HEK293 (cell line): ENCODE data around the gene FXYD1.

ENCODE experiments used
- CTCF ChIA-PET: fragments of 350-600 bp; formaldehyde crosslinking; extraction: SDS; loops from one replicate; lab custom pipeline; 2021; ENCODE audit warnings: antibody characterized with exemption; lab: Yijun Ruan, JAX
- POLR2A ChIA-PET: fragments of 300-600 bp; formaldehyde crosslinking; extraction: SDS; loops from one replicate; lab custom pipeline; 2020; ENCODE audit warnings: antibody characterized with exemption, inconsistent platforms; lab: Yijun Ruan, JAX
- H3K27ac ChIP-seq: fragments of 200-500 bp; sonication (Bioruptor generic); 2 replicates; pipeline ENCODE4 v1.5.1; 2014; ENCODE audit warnings: low read depth, low read length, control low read depth, inconsistent platforms; ENCODE audit errors: extremely low read depth
- H3K36me3 ChIP-seq, 2 experiments: fragments of 200-500 bp in 1 of 2; sonication (Bioruptor generic) in 1 of 2; 1 replicate in 1 of 2; 2 replicates in 1 of 2; pipeline ENCODE4 v1.5.1; 2014 to 2017; ENCODE audit warnings: inconsistent platforms in 2 of 2, low read length in 2 of 2; ENCODE audit not compliant: control insufficient read depth in 2 of 2, insufficient read depth in 1 of 2
- H3K4me1 ChIP-seq: fragments of 200-500 bp; sonication (Bioruptor generic); 2 replicates; pipeline ENCODE4 v1.5.1; 2014; ENCODE audit warnings: mild to moderate bottlenecking, low read length, inconsistent platforms; ENCODE audit not compliant: control insufficient read depth, insufficient read depth
- H3K4me3 ChIP-seq: 2 replicates; pipeline ENCODE4 v1.5.1; 2011; ENCODE audit warnings: low read depth, mild to moderate bottlenecking, control low read depth, low read length, moderate library complexity
- H3K9me3 ChIP-seq: fragments of 200-500 bp; sonication (Bioruptor generic); 2 replicates; pipeline ENCODE4 v1.5.1; 2014; ENCODE audit warnings: low read depth, low read length, inconsistent platforms; ENCODE audit not compliant: control insufficient read depth, insufficient read depth
- FEZF1 ChIP-seq: fragments of 450-650 bp; formaldehyde crosslinking; IDR thresholded peaks from 2 replicates; pipeline ENCODE4 v1.5.1; 2016; ENCODE audit warnings: missing biosample characterization, missing genetic modification characterization
- GFI1B ChIP-seq: fragments of 450-650 bp; formaldehyde crosslinking; IDR thresholded peaks from 2 replicates; pipeline ENCODE4 v1.5.1; 2016; ENCODE audit warnings: missing biosample characterization, missing genetic modification characterization
- MEIS1 ChIP-seq: sonication (generic); formaldehyde crosslinking; IDR thresholded peaks from 2 replicates; pipeline ENCODE4 v1.8.1; 2022; ENCODE audit warnings: missing genetic modification reagents, mild to moderate bottlenecking, borderline replicate concordance
- OSR2 ChIP-seq: fragments of 450-650 bp; formaldehyde crosslinking; IDR thresholded peaks from 2 replicates; pipeline ENCODE4 v1.5.1; 2016; ENCODE audit warnings: missing biosample characterization, missing genetic modification characterization
- RBAK ChIP-seq: fragments of 450-650 bp; formaldehyde crosslinking; IDR thresholded peaks from 2 replicates; pipeline ENCODE4 v1.5.1; 2016; ENCODE audit warnings: missing biosample characterization, missing genetic modification characterization
- TCF7L2 ChIP-seq: IDR thresholded peaks from 2 replicates; pipeline ENCODE4 v1.6.1; 2011; ENCODE audit warnings: low read depth, mild to moderate bottlenecking, inconsistent platforms, low read length, moderate library complexity, borderline replicate concordance
- ZIC2 ChIP-seq: fragments of 450-650 bp; formaldehyde crosslinking; IDR thresholded peaks from 2 replicates; pipeline ENCODE4 v1.5.1; 2016; ENCODE audit warnings: missing biosample characterization, missing genetic modification characterization
- ZNF155 ChIP-seq: fragments of 450-650 bp; formaldehyde crosslinking; IDR thresholded peaks from 2 replicates; pipeline ENCODE4 v1.5.1; 2016; ENCODE audit warnings: missing biosample characterization, missing genetic modification characterization
- ZNF169 ChIP-seq: fragments of 450-650 bp; formaldehyde crosslinking; IDR thresholded peaks from 2 replicates; pipeline ENCODE4 v1.5.1; 2016; ENCODE audit warnings: missing biosample characterization, missing genetic modification characterization
- ZNF23 ChIP-seq: fragments of 450-650 bp; formaldehyde crosslinking; IDR thresholded peaks from 2 replicates; pipeline ENCODE4 v1.5.1; 2016; ENCODE audit warnings: missing biosample characterization, missing genetic modification characterization, borderline replicate concordance
- ZNF529 ChIP-seq: fragments of 450-650 bp; formaldehyde crosslinking; IDR thresholded peaks from 2 replicates; pipeline ENCODE4 v1.5.1; 2017; ENCODE audit warnings: missing genetic modification characterization, missing biosample characterization; ENCODE audit not compliant: insufficient replicate concordance
- ZNF548 ChIP-seq: fragments of 450-650 bp; formaldehyde crosslinking; IDR thresholded peaks from 2 replicates; pipeline ENCODE4 v1.5.1; 2016; ENCODE audit warnings: missing biosample characterization, missing genetic modification characterization
- ZNF610 ChIP-seq: fragments of 450-650 bp; formaldehyde crosslinking; IDR thresholded peaks from 2 replicates; pipeline ENCODE4 v1.5.1; 2016; ENCODE audit warnings: missing biosample characterization, missing genetic modification characterization, borderline replicate concordance
- ZNF624 ChIP-seq: fragments of 450-650 bp; formaldehyde crosslinking; IDR thresholded peaks from 2 replicates; pipeline ENCODE4 v1.5.1; 2017; ENCODE audit warnings: missing biosample characterization, missing genetic modification characterization
- ZNF768 ChIP-seq: fragments of 450-650 bp; formaldehyde crosslinking; IDR thresholded peaks from 2 replicates; pipeline ENCODE4 v1.5.1; 2018; ENCODE audit warnings: missing biosample characterization, mild to moderate bottlenecking, missing genetic modification characterization
- TF ChIP-seq, protein P1 (sequence below): fragments of 450-650 bp; formaldehyde crosslinking; IDR thresholded peaks from 2 replicates; pipeline ENCODE4 v1.5.1; 2016; ENCODE audit warnings: missing biosample characterization, missing genetic modification characterization
- TF ChIP-seq, protein P2 (sequence below): sonication (generic); formaldehyde crosslinking; IDR thresholded peaks from 2 replicates; pipeline ENCODE4 v1.8.1; 2022; ENCODE audit warnings: mild to moderate bottlenecking, moderate library complexity, missing genetic modification reagents
- TF ChIP-seq, protein P3 (sequence below): fragments of 450-650 bp; formaldehyde crosslinking; IDR thresholded peaks from 2 replicates; pipeline ENCODE4 v1.5.1; 2016; ENCODE audit warnings: missing biosample characterization, missing genetic modification characterization
- TF ChIP-seq, protein P4 (sequence below): fragments of 450-650 bp; formaldehyde crosslinking; IDR thresholded peaks from 2 replicates; pipeline ENCODE4 v1.5.1; 2016; ENCODE audit warnings: missing biosample characterization, missing genetic modification characterization, borderline replicate concordance
- TF ChIP-seq, protein P5 (sequence below): fragments of 450-650 bp; formaldehyde crosslinking; IDR thresholded peaks from 2 replicates; pipeline ENCODE4 v1.5.1; 2016; ENCODE audit warnings: missing biosample characterization, missing genetic modification characterization

The FXYD1 gene

DNA sequence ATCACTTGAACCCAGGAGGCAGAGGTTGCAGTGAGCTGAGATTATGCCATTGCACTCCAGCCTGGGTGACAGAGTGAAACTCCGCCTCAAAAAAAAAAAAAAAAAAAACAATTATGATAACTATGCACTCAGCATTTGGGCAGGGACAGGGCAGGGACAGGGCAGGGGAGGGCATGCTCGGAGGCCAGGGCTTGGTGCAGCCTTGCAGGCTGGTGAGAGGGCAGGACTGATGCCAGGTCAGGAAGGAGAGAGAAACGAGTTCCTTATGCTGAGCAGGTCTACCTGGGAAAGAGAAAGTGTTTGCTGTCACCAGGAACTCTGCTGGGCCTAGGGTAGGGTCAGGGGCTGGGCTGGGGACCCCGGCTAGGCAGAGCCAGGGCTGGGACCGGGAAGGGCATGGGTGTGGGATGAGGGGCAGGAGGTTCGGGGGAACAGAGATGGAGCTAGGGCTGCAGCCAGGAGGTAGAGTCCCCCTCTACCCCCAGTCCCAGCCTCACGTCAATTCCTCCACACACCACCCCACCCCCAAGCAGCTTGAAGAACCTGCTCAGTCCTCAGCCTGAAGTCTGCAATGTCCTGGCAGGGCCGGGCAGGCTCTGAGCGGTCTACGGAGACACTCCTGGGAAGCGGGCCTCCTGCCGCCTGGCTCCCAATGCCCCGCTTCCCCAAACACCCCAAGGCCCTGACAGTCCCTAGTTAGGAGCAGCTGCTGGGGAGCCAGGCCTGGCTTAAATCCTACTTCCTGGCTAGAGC, 20.2 kb upstream of the FXYD1 start:
- Histone ChIP-seq H3K4me3 (no peak overlapping the region), H3K4me1 (peaks cover 3% of the 10 kb centered on the region), H3K36me3 (no peaks in the 10 kb centered on the region), H3K9me3 (no peaks in the 10 kb centered on the region), H3K27ac (no peak overlapping the region)
- ChIA-PET CTCF (interaction anchor here (0.5 to 6.9 kb wide), 9 partner anchors 11 to 681 kb away, joined by 3 to 101 read pairs (median 3); partner anchors contain the start of gene LGI4), POLR2A (interaction anchor here (0.7 kb wide), 1 partner anchor 52 kb away, joined by 4 read pairs; no protein-coding TSS in a partner anchor)
- TF ChIP-seq ZIC2 (tag by site-specific recombination) (no peak), ZNF529 (no peak), ZNF548 (no peak), ZNF169 (tag by site-specific recombination) (no peak), ZNF624 (no peak), MEIS1 (CRISPR knock-in tag) (no peak), RBAK (tag by site-specific recombination) (no peak), ZNF155 (tag by site-specific recombination) (no peak), ZNF610 (no peak), FEZF1 (tag by site-specific recombination) (no peak), ZNF768 (no peak), TCF7L2 (no peak), OSR2 (tag by site-specific recombination) (no peak), GFI1B (tag by site-specific recombination) (no peak), ZNF23 (tag by site-specific recombination) (no peak)
- TF ChIP-seq, protein P1, sequence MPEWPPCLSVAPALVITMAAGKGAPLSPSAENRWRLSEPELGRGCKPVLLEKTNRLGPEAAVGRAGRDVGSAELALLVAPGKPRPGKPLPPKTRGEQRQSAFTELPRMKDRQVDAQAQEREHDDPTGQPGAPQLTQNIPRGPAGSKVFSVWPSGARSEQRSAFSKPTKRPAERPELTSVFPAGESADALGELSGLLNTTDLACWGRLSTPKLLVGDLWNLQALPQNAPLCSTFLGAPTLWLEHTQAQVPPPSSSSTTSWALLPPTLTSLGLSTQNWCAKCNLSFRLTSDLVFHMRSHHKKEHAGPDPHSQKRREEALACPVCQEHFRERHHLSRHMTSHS (tag by site-specific recombination): no peak
- TF ChIP-seq, protein P2, sequence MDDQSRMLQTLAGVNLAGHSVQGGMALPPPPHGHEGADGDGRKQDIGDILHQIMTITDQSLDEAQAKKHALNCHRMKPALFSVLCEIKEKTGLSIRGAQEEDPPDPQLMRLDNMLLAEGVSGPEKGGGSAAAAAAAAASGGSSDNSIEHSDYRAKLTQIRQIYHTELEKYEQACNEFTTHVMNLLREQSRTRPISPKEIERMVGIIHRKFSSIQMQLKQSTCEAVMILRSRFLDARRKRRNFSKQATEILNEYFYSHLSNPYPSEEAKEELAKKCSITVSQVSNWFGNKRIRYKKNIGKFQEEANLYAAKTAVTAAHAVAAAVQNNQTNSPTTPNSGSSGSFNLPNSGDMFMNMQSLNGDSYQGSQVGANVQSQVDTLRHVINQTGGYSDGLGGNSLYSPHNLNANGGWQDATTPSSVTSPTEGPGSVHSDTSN (CRISPR knock-in tag): no peak
- TF ChIP-seq, protein P3, sequence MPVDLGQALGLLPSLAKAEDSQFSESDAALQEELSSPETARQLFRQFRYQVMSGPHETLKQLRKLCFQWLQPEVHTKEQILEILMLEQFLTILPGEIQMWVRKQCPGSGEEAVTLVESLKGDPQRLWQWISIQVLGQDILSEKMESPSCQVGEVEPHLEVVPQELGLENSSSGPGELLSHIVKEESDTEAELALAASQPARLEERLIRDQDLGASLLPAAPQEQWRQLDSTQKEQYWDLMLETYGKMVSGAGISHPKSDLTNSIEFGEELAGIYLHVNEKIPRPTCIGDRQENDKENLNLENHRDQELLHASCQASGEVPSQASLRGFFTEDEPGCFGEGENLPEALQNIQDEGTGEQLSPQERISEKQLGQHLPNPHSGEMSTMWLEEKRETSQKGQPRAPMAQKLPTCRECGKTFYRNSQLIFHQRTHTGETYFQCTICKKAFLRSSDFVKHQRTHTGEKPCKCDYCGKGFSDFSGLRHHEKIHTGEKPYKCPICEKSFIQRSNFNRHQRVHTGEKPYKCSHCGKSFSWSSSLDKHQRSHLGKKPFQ (tag by site-specific recombination): no peak
- TF ChIP-seq, protein P4, sequence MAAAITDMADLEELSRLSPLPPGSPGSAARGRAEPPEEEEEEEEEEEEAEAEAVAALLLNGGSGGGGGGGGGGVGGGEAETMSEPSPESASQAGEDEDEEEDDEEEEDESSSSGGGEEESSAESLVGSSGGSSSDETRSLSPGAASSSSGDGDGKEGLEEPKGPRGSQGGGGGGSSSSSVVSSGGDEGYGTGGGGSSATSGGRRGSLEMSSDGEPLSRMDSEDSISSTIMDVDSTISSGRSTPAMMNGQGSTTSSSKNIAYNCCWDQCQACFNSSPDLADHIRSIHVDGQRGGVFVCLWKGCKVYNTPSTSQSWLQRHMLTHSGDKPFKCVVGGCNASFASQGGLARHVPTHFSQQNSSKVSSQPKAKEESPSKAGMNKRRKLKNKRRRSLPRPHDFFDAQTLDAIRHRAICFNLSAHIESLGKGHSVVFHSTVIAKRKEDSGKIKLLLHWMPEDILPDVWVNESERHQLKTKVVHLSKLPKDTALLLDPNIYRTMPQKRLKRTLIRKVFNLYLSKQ (tag by site-specific recombination): no peak
- TF ChIP-seq, protein P5, sequence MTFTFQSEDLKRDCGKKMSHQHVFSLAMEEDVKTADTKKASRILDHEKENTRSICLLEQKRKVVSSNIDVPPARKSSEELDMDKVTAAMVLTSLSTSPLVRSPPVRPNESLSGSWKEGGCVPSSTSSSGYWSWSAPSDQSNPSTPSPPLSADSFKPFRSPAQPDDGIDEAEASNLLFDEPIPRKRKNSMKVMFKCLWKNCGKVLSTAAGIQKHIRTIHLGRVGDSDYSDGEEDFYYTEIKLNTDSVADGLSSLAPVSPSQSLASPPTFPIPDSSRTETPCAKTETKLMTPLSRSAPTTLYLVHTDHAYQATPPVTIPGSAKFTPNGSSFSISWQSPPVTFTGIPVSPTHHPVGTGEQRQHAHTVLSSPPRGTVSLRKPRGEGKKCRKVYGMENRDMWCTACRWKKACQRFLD (tag by site-specific recombination): no peak
